Effector memory CD8-positive, alpha-beta T cell (primary cell): ENCODE measurements around the gene ACSL4.
"Not testable (repeated sequence)": the region's sequence is repeated elsewhere in the genome, so short reads cannot be mapped to it uniquely, and the experiment has no call there.

Source experiments
- ATAC-seq: fragments of 150-1000 bp; cut with Tn5 transposase; replicated peaks from 2 replicates; pipeline ENCODE4 v1.10.0; 2021; ENCODE audit warnings: mild to moderate bottlenecking, moderate library complexity
- DNase-seq, 3 experiments: peaks; one replicate each; pipeline ENCODE4 v3.0.0; 2021
- H3K27ac Mint-ChIP-seq, 2 donors: one replicate each; pipeline ENCODE4 v1.8.0; 2022; ENCODE audit warnings: mild to moderate bottlenecking in 2 of 2, mixed read lengths in 2 of 2, moderate library complexity in 2 of 2
- H3K27me3 Mint-ChIP-seq, 2 donors: one replicate each; pipeline ENCODE4 v1.8.0; 2022; ENCODE audit warnings: mixed read lengths in 2 of 2
- H3K36me3 Mint-ChIP-seq: one replicate; pipeline ENCODE4 v1.8.0; 2022; ENCODE audit warnings: mild to moderate bottlenecking, moderate library complexity, mixed read lengths; ENCODE audit not compliant: insufficient read depth
- H3K4me1 Mint-ChIP-seq, 2 donors: one replicate each; pipeline ENCODE4 v1.8.0; 2022; ENCODE audit warnings: low read depth in 2 of 2, mixed read lengths in 2 of 2
- H3K4me3 Mint-ChIP-seq, 2 donors: one replicate each; pipeline ENCODE4 v1.8.0; 2022; ENCODE audit warnings: mild to moderate bottlenecking in 2 of 2, mixed read lengths in 2 of 2, moderate library complexity in 2 of 2
- H3K9me3 Mint-ChIP-seq, 2 donors: one replicate each; pipeline ENCODE4 v1.8.0; 2022; ENCODE audit warnings: mixed read lengths in 2 of 2

Gene ACSL4

DNA sequence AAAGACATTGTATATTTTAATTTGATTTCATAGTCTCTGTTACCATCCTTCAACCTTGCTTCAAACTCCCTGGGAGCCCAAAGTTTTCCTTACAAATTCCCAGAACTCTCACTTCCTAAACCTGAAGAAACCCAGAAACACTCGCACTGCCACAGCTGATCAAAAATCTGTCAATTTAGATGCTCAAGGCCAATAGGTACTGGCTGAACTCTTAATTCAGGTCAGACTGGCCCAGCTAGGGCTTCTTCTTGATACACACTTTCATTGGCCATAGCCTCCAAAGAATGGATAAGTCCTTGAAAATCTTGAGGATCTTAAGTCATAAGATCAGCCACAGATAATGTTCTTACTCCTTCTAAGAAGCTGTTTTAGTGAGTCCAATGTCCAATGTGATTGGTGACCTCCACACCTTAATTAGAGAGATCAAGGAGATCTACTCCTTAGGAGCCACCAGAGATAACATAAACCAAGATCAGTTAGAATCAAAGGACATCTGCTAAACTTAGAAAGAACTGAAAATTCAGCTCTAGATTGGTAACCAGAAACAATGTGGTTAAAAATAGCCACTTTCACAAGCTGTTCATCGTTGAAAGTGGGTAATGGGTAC is 51.5 kb downstream of the ACSL4 start:
- H3K4me1 Mint-ChIP-seq: peaks cover 4 to 11% of the 10 kb centered on the region in 2 donors
- peak overlapping the region; percentile 41 to 65 for H3K27ac Mint-ChIP-seq
- no peak overlapping the region for H3K4me3 Mint-ChIP-seq
- no peaks in the 10 kb centered on the region for H3K27me3 Mint-ChIP-seq
- no peak for ATAC-seq
- peaks cover 17% of the 10 kb centered on the region for H3K36me3 Mint-ChIP-seq
- H3K9me3 Mint-ChIP-seq: no peaks in the 10 kb centered on the region
- no peak for DNase-seq

DNA sequence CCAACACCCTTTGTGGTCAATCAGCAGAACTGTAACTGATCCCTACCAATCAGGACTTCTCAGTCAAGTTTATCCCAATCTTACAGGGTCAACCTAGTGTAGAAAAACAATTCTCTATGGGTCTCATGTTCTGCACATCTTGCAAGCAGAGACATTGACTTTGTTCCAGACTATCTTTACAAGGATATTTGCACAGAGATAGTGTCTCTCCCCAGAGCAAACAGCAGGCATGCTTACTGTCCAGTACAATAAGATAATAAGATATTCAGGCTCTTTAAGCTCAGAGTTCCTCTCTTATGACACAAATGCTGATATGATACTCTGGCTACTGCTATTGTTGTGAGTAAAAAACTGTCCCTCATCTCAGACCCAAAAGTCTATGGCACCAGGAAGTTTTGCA is 53.2 kb downstream of the ACSL4 start:
- H3K27me3 Mint-ChIP-seq: no peaks in the 10 kb centered on the region
- H3K9me3 Mint-ChIP-seq: no peaks in the 10 kb centered on the region
- no peak overlapping the region for H3K4me3 Mint-ChIP-seq
- H3K4me1 Mint-ChIP-seq: peaks cover 2 to 6% of the 10 kb centered on the region in 2 donors
- ATAC-seq (no peak), DNase-seq (no peak)
- H3K36me3 Mint-ChIP-seq: peaks cover 27% of the 10 kb centered on the region
- H3K27ac Mint-ChIP-seq: no peak overlapping the region

DNA sequence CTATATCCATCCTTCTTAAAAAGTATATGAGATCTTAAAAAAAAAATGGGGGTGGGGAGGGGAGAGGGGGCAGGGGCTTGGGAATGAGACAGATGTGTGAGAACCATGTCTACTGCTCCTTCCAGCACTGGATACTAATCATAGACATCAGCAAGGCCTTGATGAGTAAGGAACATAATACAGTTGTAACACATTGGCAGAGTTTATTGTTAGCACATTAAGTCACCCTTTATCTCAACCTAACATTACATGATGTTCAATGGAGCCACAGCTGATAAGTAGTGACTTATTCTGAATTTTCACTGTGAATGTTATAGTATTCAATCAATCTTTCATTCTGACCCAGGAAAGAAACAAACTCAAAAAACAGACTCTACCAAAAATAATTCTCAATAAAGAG is 60.8 kb downstream of the ACSL4 start:
- ATAC-seq: no peak
- Mint-ChIP-seq H3K4me3 (no peak overlapping the region), H3K36me3 (peaks cover 44% of the 10 kb centered on the region), H3K9me3 (no peaks in the 10 kb centered on the region), H3K27ac (no peak overlapping the region), H3K4me1 (no peaks in the 10 kb centered on the region), H3K27me3 (no peaks in the 10 kb centered on the region)
- no peak for DNase-seq

DNA sequence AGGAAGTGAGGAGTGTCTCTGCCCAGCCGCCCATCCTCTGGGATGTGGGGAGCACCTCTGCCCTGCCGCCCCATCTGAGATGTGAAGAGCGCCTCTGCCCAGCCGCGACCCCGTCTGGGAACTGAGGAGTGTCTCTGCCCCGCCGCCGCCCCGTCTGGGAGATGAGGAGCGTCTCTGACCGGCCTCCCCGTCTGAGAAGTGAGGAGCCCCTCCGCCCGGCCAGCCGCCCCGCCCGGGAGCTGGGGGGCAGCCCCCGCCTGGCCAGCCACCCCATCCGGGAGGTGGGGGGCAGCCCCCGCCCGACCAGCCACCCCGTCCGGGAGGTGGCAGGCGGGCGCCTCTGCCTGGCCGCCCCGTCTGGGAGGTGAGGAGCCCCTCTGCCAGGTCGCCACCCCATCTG is 61.9 kb downstream of the ACSL4 start:
- H3K36me3 Mint-ChIP-seq: peaks cover 43% of the 10 kb centered on the region
- H3K4me1 Mint-ChIP-seq, H3K9me3 Mint-ChIP-seq, ATAC-seq, H3K27me3 Mint-ChIP-seq, H3K27ac Mint-ChIP-seq, DNase-seq, H3K4me3 Mint-ChIP-seq: not testable (repeated sequence)

DNA sequence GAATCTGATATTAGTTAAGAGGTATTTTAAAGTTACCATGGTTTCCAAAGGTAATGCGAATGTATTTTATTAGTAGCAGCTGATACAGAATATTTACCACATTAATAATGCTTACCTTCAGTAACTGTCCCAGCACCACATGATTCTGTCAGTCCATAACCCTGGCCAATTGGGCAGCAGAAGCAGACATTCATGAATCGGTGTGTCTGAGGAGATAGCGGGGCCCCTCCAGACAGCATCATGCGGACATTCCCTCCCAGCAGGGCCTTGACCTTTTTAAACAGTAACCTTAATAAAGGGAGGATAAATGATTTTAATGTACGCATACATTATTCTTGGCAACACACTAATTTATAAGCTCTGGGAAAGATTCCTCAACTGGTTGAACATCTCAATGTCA is 65.1 kb downstream of the ACSL4 start:
- Mint-ChIP-seq H3K9me3 (no peaks in the 10 kb centered on the region), H3K4me3 (no peak overlapping the region), H3K27me3 (no peaks in the 10 kb centered on the region), H3K27ac (no peak overlapping the region), H3K36me3 (peaks cover 51% of the 10 kb centered on the region), H3K4me1 (no peaks in the 10 kb centered on the region)
- no peak for ATAC-seq
- DNase-seq: no peak

DNA sequence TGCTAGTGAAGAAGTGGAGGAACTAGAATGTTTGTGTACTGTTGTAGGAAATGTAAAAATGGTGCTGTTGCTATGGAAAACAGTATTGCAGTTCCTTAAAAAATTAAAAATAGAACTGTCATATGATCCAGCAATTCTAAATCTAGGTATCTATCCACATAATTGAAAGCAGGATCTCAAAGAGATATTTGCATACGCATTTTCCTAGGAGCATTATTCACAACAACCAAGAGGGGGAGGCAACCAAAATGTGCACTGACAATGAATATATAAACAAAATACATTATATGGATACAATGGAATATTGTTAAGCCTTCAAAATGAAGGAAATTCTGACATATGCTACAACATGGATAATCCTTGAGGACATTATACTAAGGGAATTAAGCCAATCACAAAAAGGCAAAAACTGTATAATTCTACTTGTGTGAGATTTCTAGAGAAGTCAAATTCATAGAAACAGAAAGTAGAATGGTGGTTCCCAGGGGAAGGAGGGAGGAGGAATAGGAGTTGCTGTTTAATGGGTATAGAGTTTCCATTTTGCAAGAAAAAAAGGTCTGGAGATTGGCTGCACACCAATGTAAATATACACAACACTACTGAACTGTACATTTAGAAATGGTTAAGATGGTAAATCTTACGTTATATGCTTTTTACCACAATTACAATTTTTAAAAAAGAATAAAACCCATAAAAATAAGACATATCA is 72.5 kb downstream of the ACSL4 start:
- H3K27me3 Mint-ChIP-seq: no peaks in the 10 kb centered on the region
- DNase-seq (no peak), ATAC-seq (no peak)
- no peak overlapping the region for H3K27ac Mint-ChIP-seq
- peaks cover 40% of the 10 kb centered on the region for H3K36me3 Mint-ChIP-seq
- H3K4me1 Mint-ChIP-seq: peaks cover 0 to 4% of the 10 kb centered on the region in 2 donors
- H3K4me3 Mint-ChIP-seq: no peak overlapping the region
- H3K9me3 Mint-ChIP-seq: peaks cover 0 to 7% of the 10 kb centered on the region in 2 donors

DNA sequence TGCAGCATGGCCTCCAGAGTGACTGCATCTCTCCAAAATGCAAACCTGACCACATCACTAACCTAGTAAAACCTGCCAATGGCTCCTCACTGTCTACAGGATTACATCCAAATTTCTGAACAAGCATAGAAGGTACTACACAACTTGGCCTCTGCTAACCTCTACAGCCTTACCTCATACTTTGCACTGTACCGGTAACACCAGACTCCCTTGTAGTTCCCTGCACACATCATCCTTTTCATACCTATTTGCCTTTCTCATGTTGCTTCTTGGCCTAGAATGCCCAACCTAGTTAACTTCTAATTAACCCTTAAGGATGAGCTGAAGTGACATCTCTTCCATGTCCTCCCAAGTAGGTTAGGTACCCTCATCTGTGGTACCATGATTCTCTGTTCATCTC is 74.7 kb downstream of the ACSL4 start:
- Mint-ChIP-seq H3K36me3 (peaks cover 30% of the 10 kb centered on the region), H3K4me3 (no peak overlapping the region), H3K9me3 (peaks cover 0 to 7% of the 10 kb centered on the region in 2 donors), H3K27me3 (no peaks in the 10 kb centered on the region), H3K4me1 (peaks cover 0 to 6% of the 10 kb centered on the region in 2 donors), H3K27ac (no peak overlapping the region)
- ATAC-seq (no peak), DNase-seq (no peak)

DNA sequence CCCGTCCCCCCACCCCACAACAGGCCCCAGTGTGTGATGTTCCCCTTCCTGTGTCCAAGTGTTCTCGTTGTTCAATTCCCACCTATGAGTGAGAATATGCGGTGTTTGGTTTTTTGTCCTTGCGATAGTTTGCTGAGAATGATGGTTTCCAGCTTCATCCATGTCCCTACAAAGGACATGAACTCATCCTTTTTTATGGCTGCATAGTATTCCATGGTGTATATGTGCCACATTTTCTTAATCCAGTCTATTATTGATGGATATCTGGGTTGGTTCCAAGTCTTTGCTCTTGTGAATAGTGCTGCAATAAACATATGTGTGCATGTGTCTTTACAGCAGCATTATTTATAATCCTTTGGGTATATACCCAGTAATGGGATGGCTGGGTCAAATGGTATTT is 75.7 kb downstream of the ACSL4 start:
- H3K9me3 Mint-ChIP-seq, DNase-seq, H3K4me3 Mint-ChIP-seq, H3K4me1 Mint-ChIP-seq, H3K27ac Mint-ChIP-seq, H3K27me3 Mint-ChIP-seq, ATAC-seq: not testable (repeated sequence)
- peaks cover 22% of the 10 kb centered on the region for H3K36me3 Mint-ChIP-seq

DNA sequence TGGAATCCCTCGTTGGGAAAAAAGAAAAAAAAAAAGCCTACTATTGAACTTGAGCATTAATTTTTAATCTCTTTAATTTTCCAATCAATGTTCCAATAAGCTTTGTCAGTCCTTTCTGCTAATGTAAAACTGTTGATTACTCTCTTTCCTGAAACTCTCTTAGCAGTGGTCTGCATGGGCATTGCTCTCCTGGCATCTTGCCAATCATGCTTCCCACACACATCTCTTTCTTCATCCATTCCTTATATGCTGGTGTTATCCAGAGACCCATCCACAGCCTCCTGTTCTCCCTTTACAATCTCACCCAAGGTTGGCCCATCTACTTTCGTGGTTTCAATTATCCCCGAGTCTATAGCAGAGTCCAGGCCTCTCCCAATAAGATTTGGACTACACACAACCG is 76.3 kb downstream of the ACSL4 start:
- peaks cover 0 to 7% of the 10 kb centered on the region in 2 donors for H3K9me3 Mint-ChIP-seq
- peaks cover 22% of the 10 kb centered on the region for H3K36me3 Mint-ChIP-seq
- peaks cover 0 to 6% of the 10 kb centered on the region in 2 donors for H3K4me1 Mint-ChIP-seq
- DNase-seq: no peak
- H3K27me3 Mint-ChIP-seq: no peaks in the 10 kb centered on the region
- no peak overlapping the region for H3K4me3 Mint-ChIP-seq
- no peak for ATAC-seq
- peak overlapping the region in 1 of 2 donors; percentile 65 for H3K27ac Mint-ChIP-seq

DNA sequence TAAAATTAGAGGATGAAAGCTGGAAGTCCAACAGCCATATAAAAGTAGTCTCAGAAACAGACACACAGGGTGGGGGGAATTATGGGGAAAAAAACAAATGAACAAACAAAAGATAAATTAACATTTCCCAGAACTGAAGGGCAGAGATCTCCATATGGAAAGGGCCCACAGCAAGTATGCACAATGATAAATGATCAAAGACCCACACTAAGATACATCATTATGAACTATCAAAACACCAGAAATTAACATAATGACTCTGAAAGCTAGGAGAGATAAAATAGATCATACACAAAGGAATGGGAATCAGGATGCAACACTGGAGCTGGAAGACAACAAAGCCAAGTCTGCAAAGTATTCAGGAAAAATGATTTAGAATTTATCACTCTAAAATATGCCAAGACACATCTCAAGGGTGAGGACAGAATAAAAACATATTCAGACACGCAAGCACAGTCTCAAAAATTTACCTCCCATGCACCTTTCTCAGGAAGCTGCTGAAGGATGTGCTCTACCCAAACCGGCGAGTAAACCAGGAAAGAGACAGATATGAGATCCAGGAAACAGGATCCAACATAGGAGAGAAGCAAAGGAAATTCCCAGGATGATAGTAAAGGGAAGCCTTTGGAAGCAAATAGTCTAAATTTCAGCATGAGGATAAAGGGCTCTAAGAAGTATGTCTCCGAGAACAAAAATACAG is 77.4 kb downstream of the ACSL4 start:
- Mint-ChIP-seq H3K9me3 (peaks cover 0 to 7% of the 10 kb centered on the region in 2 donors), H3K27ac (peak overlapping the region in 1 of 2 donors; percentile 69), H3K4me1 (peaks cover 0 to 6% of the 10 kb centered on the region in 2 donors), H3K36me3 (peaks cover 22% of the 10 kb centered on the region), H3K27me3 (no peaks in the 10 kb centered on the region), H3K4me3 (no peak overlapping the region)
- ATAC-seq: no peak
- no peak for DNase-seq

DNA sequence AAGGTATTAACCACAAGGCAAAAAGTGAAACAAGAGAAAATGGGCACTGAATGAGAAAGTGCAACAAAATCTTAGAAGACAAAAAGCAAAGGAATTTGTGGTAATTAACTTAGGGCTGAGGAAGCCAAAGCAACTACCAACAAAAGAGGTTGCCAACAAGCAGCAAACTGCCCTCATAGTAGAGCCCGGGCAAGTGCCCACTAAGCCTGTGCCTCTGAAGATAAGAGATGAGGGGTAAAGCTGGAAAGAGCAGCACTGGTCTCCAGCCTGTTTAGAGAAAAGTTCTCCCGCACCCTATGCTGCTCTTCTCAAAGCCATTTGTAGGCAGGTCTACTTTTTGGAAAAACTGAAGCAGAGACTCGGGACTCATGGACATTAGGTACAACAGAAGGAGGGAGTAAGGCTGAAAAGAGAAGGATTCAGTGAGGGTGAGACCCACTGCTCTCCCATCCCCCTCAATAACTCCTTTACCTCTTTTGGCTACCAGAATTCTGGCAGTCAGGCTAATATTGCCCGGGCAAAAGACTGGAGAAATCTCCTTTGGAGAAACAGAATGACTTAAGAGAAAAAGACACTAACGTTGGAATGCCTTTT is 78.4 kb downstream of the ACSL4 start:
- peaks cover 0 to 6% of the 10 kb centered on the region in 2 donors for H3K4me1 Mint-ChIP-seq
- DNase-seq: no peak

DNA sequence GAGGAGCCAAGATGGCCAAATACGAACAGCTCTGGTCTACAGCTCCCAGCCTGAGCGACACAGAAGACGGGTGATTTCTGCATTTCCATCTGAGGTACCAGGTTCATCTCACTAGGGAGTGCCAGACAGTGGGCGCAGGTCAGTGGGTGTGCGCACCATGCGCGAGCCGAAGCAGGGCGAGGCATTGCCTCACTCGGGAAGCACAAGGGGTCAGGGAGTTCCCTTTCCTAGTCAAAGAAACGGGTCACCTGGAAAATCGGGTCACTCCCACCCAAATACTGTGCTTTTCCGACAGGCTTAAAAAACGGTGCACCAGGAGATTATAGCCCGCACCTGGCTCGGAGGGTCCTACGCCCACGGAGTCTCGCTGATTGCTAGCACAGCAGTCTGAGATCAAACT is 88.4 kb downstream of the ACSL4 start:
- ATAC-seq, H3K4me3 Mint-ChIP-seq, H3K27ac Mint-ChIP-seq, H3K27me3 Mint-ChIP-seq, DNase-seq, H3K4me1 Mint-ChIP-seq, H3K36me3 Mint-ChIP-seq, H3K9me3 Mint-ChIP-seq: not testable (repeated sequence)

More for the DNA sequence above, 78.4 kb downstream of the ACSL4 start:
- Mint-ChIP-seq H3K36me3 (peaks cover 16% of the 10 kb centered on the region), H3K27me3 (no peaks in the 10 kb centered on the region), H3K9me3 (peaks cover 0 to 7% of the 10 kb centered on the region in 2 donors), H3K27ac (peak overlapping the region in 1 of 2 donors; percentile 69), H3K4me3 (no peak overlapping the region)
- ATAC-seq: no peak

DNA sequence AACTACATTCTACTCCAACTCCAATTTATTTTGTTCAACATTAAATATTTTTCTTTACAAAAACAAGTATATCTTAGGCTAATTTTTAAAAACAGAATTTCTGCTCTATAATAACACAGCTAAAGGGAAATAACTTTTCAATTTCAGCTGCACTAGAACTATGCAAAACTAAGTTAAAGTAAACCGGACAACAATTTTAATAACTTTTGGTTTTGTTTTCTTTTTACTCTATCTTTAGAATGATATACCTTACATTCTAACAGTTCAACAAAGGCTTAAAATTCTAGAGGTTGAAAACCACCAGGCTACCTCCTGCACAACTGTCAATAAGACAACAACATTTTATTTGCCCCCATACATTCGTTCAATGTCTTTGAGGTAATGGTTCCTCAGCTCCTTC is 89.4 kb downstream of the ACSL4 start:
- H3K4me3 Mint-ChIP-seq: no peak overlapping the region
- H3K4me1 Mint-ChIP-seq: peaks cover 5 to 10% of the 10 kb centered on the region in 2 donors
- peaks cover 10% of the 10 kb centered on the region for H3K36me3 Mint-ChIP-seq
- no peaks in the 10 kb centered on the region for H3K27me3 Mint-ChIP-seq
- ATAC-seq (no peak), DNase-seq (no peak)
- H3K27ac Mint-ChIP-seq: no peak overlapping the region
- H3K9me3 Mint-ChIP-seq: no peaks in the 10 kb centered on the region
